Uterus (tissue), 2 donors: Measurements from ENCODE around the gene TLK2.

Experiments used
- POLR2A ChIP-seq, 2 donors: fragments of 450-650 bp; IDR thresholded peaks; one replicate each; pipeline ENCODE4 v1.6.1; 2016; ENCODE audit warnings: antibody characterized with exemption in 2 of 2, mild to moderate bottlenecking in 1 of 2, moderate library complexity in 1 of 2
- TF ChIP-seq, protein P1 (sequence below), 4 experiments: fragments of 200-600 bp in 2 of 4; fragments of 450-650 bp in 2 of 4; sonication (generic) in 2 of 4; IDR thresholded peaks; one replicate each; pipeline ENCODE4 v1.5.1; 2016 to 2019; ENCODE audit warnings: antibody characterized with exemption in 4 of 4, mild to moderate bottlenecking in 2 of 4, moderate library complexity in 1 of 4

DNA sequence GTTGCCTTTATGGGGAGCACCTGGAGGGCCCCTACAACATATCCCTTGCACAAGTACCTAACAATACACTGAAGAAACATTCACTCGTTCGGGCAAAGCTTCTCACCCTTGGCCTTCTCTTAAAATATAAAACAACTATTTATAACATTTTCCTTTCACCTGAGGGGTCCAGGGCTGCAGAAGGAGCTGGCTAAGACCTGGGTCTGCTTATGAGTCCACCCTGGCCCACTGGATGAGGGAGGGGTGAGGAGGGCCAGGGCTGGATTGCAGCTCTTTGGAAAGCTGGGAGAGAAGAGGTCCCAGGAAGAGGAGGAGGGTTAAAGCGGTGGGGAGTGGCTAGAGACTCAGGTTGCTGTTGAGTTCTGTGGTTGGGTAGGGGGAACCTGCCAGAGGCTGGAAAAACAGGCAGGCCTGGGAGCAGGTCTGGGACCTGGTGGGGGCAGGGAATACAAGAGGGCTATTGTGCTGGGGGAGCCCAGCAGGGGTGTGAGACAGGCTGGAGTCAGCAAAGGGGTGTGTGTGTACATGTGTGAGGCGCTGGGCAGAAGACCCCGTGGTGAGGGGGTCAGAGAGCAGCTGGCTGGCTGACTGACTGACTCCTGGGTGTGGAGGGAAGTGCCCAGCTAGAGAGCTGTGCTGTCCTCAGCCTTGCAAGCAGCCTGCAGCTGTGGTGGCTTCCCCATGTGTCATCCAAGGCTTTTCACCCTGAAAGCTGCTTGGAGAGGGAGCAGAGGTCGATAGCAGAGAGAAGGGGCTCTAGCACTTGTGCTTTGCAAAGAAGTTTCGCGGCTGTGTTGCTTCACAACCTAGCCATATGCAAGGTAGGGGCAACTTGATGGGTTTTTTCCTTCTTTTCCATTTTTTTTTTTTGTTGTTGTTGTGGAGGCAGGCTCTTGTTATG is 138.6 kb downstream of the TLK2 start:
- no peak for TF ChIP-seq POLR2A (IDR thresholded peaks at IDR 0.05)
- TF ChIP-seq, protein P1, sequence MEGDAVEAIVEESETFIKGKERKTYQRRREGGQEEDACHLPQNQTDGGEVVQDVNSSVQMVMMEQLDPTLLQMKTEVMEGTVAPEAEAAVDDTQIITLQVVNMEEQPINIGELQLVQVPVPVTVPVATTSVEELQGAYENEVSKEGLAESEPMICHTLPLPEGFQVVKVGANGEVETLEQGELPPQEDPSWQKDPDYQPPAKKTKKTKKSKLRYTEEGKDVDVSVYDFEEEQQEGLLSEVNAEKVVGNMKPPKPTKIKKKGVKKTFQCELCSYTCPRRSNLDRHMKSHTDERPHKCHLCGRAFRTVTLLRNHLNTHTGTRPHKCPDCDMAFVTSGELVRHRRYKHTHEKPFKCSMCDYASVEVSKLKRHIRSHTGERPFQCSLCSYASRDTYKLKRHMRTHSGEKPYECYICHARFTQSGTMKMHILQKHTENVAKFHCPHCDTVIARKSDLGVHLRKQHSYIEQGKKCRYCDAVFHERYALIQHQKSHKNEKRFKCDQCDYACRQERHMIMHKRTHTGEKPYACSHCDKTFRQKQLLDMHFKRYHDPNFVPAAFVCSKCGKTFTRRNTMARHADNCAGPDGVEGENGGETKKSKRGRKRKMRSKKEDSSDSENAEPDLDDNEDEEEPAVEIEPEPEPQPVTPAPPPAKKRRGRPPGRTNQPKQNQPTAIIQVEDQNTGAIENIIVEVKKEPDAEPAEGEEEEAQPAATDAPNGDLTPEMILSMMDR (IDR thresholded peaks at IDR 0.05), result no peak
